ENCODE measurements around the gene IGFBP1. TPM values are rescaled to one million over a fixed set of nuclear protein-coding genes. Genes with fewer than 3 reads are reported as not detected.
"Not testable (repeated sequence)": the region's sequence is repeated elsewhere in the genome, so short reads cannot be mapped to it uniquely, and the experiment has no call there.

IGFBP1 gene
- total and polyA plus RNA-seq, 8 donors: 0.55 TPM; not detected in 7

- TF ChIP-seq EP300 (IDR thresholded peaks at IDR 0.05) (no peak), POLR2AphosphoS5 (IDR thresholded peaks at IDR 0.05) (no peak), POLR2A (IDR thresholded peaks at IDR 0.05) (no peak), CTCF (IDR thresholded peaks at IDR 0.05) (no peak)
- H3K36me3 ChIP-seq: no peaks in the 10 kb centered on the region
- H3K27ac ChIP-seq: no peak overlapping the region
- H3K4me3 ChIP-seq: no peak overlapping the region
- WGBS, 5 donors: 86 to 92% (median 89%) methylated on average over 11 of the region's 11 CpGs
- intact Hi-C loops (cut with DNase I; ENCODE audit: low total_unique reads): no loop called here
- no peak for DNase-seq
- no peaks in the 10 kb centered on the region for H3K4me1 ChIP-seq
- H3K27me3 ChIP-seq: no peaks in the 10 kb centered on the region
- H3K9me3 ChIP-seq: no peaks in the 10 kb centered on the region
Measured at GRCh38 chr7:45939574-45939973, 51.3 kb downstream of the IGFBP1 start.

- H3K36me3 ChIP-seq; intact Hi-C loops (cut with DNase I; ENCODE audit: low total_unique reads); H3K4me1 ChIP-seq; H3K9me3 ChIP-seq; H3K4me3 ChIP-seq; H3K27me3 ChIP-seq; H3K27ac ChIP-seq; DNase-seq: not testable (repeated sequence)
- WGBS, 5 donors: 69 to 85% (median 78%) methylated on average over 14 of the region's 14 CpGs
Measured at GRCh38 chr7:45940237-45940781, 52.0 kb downstream of the IGFBP1 start.

- 64 to 72% (median 66%) methylated on average over 7 of the region's 7 CpGs for WGBS, 5 donors
Measured at GRCh38 chr7:45940939-45941338, 52.7 kb downstream of the IGFBP1 start.

More at GRCh38 chr7:45940939-45941338, 52.7 kb downstream of the IGFBP1 start:
- Histone ChIP-seq H3K9me3 (no peaks in the 10 kb centered on the region), H3K27me3 (no peaks in the 10 kb centered on the region), H3K4me1 (no peaks in the 10 kb centered on the region), H3K36me3 (no peaks in the 10 kb centered on the region), H3K27ac (no peak overlapping the region), H3K4me3 (no peak overlapping the region)
- TF ChIP-seq EP300 (IDR thresholded peaks at IDR 0.05) (no peak), POLR2A (IDR thresholded peaks at IDR 0.05) (no peak), POLR2AphosphoS5 (IDR thresholded peaks at IDR 0.05) (no peak), CTCF (IDR thresholded peaks at IDR 0.05) (no peak)
- intact Hi-C loops (cut with DNase I; ENCODE audit: low total_unique reads): no loop called here
- DNase-seq: no peak

Small RNA genes within 50 kb of the gene (small RNA-seq; reads per million reads assigned to genes)
- gene RNU6-326P: 0 reads per million in 4 donors

Other genes starting within 250 kb of the IGFBP1 start
- gene CCDC201, start 15.4 kb upstream of the IGFBP1 start, total RNA-seq: not detected
- not detected for gene CCDC201, start 15.4 kb upstream of the IGFBP1 start, polyA plus RNA-seq
- gene IGFBP3, start 32.8 kb downstream of the IGFBP1 start, total RNA-seq: 100 to 1,000 TPM in 3 of 5 donors, 10 to 100 TPM in 2; 12.1 to 218 (median 109) TPM
- gene IGFBP3, start 32.8 kb downstream of the IGFBP1 start, polyA plus RNA-seq: 10 to 100 TPM; 17.9 to 45.4 (median 20.7) TPM

Data from stomach (tissue), 9 donors.